Heart left ventricle (tissue), 13 donors: ENCODE measurements around the gene CEMIP2.

Experiments
- CTCF ChIP-seq, 12 donors: fragments of 200-600 bp; sonication (generic) in 4 of 12; IDR thresholded peaks; one replicate each; pipeline versions ENCODE4 v1.5.0 to v1.8.0; 2018 to 2022; ENCODE audit warnings: antibody characterized with exemption in 12 of 12, mild to moderate bottlenecking in 5 of 12
- POLR2A ChIP-seq, 2 donors: fragments of 450-650 bp; IDR thresholded peaks; one replicate each; pipeline ENCODE4 v1.6.1; 2017; ENCODE audit warnings: antibody characterized with exemption in 2 of 2, mild to moderate bottlenecking in 2 of 2, moderate library complexity in 2 of 2
- donor health status: ischemic (EF 13 %, LVEDD 7.1; RV severe dilation, severe dysfunction).
- donor health status: DM: no; HTN: yes; CAD: no.
- donor health status: DM: no; HTN: no; CAD: no.
- donor health status: ischemic (EF 25% LVEDD 6.9; RV normal size, moderate dysfunction).
- donor health status: ischemic (EF 25% LVEDD 5.7; RV mildly dilated, moderate dysfunction).
- donor health status: ischemic (EF 35%, LVEDD 5.7; RV mildly dilated, moderate dysfunction).
- donor health status: nonischemic (EF 11% LVEDD 7.7; RV severe dilation, severe dysfunction).
- donor health status: DM: yes; HTN: yes; CAD: no.
- donor health status: PGD.
- donor health status: ischemic (EF 29% LVEDD 5.4; RV normal size, mild dysfunction).
- donor health status: nonischemic (EF 23%, LVEDD 6.1; RV moderate dilation, normal function).

- TF ChIP-seq CTCF (IDR thresholded peaks at IDR 0.05): no peak
- TF ChIP-seq POLR2A (IDR thresholded peaks at IDR 0.05): no peak
These were observed 16.0 kb downstream of the CEMIP2 start for GRCh38 chr9:71752352-71752751.
